SJSA1 (cell line): ENCODE measurements around the gene RAB5B. TPM values are rescaled to one million over a fixed set of nuclear protein-coding genes. Genes with fewer than 3 reads are reported as not detected.
"Not testable (repeated sequence)": the region's sequence is repeated elsewhere in the genome, so short reads cannot be mapped to it uniquely, and the experiment has no call there.

Experiments
- DNase-seq, 2 experiments: peaks; one replicate each; pipeline ENCODE4 v3.0.0-alpha.2; 2015 to 2020; ENCODE audit warnings: low spot score in 2 of 2, low read depth in 1 of 2
- H3K27ac ChIP-seq: fragments of 250-450 bp; sonication (Bioruptor Pico); 2 replicates; pipeline ENCODE4 v1.5.1; 2020; ENCODE audit warnings: mild to moderate bottlenecking, moderate library complexity
- H3K27me3 ChIP-seq: fragments of 250-450 bp; sonication (Bioruptor Pico); replicated peaks from 2 replicates; pipeline ENCODE4 v1.5.1; 2020; ENCODE audit warnings: mild to moderate bottlenecking, moderate library complexity
- H3K36me3 ChIP-seq: fragments of 250-450 bp; sonication (Bioruptor Pico); 2 replicates; pipeline ENCODE4 v1.5.1; 2020; ENCODE audit warnings: mild to moderate bottlenecking
- H3K4me1 ChIP-seq: fragments of 250-450 bp; sonication (Bioruptor Pico); replicated peaks from 2 replicates; pipeline ENCODE4 v1.6.1; 2021; ENCODE audit warnings: mild to moderate bottlenecking
- H3K4me3 ChIP-seq: fragments of 250-450 bp; sonication (Bioruptor Pico); 2 replicates; pipeline ENCODE4 v1.5.1; 2020; ENCODE audit warnings: mild to moderate bottlenecking
- H3K9me3 ChIP-seq: fragments of 250-450 bp; sonication (Bioruptor Pico); replicated peaks from 2 replicates; pipeline ENCODE4 v1.5.1; 2020; ENCODE audit warnings: mild to moderate bottlenecking
- total RNA-seq: library from RNA; depleted of rRNA; stranded (reverse); fragments of >200 nt; shearing (Covaris generic); gene quantifications from 2 replicates; pipeline ENCODE4 v1.2.3, GENCODE V29; 2014

Gene RAB5B
- total RNA-seq, 1 experiment from 2014 or later: 33.0 TPM

- Histone ChIP-seq H3K4me3 (no peak overlapping the region), H3K27me3 (no peaks in the 10 kb centered on the region), H3K27ac (no peak overlapping the region), H3K36me3 (peaks cover 41% of the 10 kb centered on the region), H3K9me3 (no peaks in the 10 kb centered on the region), H3K4me1 (no peaks in the 10 kb centered on the region)
- DNase-seq: no peak
These were observed 8.6 kb downstream of the RAB5B start for GRCh38 chr12:55982319-55982936.

GRCh38 chr12:55983232-55983842 lies 9.5 kb downstream of the RAB5B start:
- Histone ChIP-seq H3K4me1 (no peaks in the 10 kb centered on the region), H3K4me3 (no peak overlapping the region), H3K9me3 (no peaks in the 10 kb centered on the region), H3K27ac (no peak overlapping the region), H3K27me3 (no peaks in the 10 kb centered on the region), H3K36me3 (peaks cover 46% of the 10 kb centered on the region)
- no peak for DNase-seq

DNA sequence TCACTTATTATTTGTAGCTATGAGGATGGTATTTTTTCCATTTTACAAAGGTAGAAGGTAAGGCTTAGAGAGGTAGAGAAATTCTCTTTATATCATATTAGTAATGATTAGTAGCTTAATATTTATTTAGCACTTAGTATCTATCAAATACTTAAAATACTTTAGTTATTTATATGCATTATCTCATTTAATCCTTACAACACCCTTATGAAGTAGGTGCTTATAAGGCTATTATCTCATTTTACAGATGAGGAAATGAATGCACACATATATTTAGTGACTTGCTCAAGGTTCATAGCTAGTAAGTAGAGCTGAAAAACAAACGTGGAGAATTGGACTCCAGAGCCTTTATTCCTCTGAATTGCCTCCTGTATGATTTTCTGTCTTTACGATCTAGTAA lies 11.0 kb downstream of the RAB5B start:
- no peak overlapping the region for H3K4me3 ChIP-seq
- H3K36me3 ChIP-seq: peaks cover 48% of the 10 kb centered on the region
- H3K4me1 ChIP-seq: no peaks in the 10 kb centered on the region
- H3K27me3 ChIP-seq: no peaks in the 10 kb centered on the region
- H3K9me3 ChIP-seq: no peaks in the 10 kb centered on the region
- no peak for DNase-seq
- no peak overlapping the region for H3K27ac ChIP-seq

DNA sequence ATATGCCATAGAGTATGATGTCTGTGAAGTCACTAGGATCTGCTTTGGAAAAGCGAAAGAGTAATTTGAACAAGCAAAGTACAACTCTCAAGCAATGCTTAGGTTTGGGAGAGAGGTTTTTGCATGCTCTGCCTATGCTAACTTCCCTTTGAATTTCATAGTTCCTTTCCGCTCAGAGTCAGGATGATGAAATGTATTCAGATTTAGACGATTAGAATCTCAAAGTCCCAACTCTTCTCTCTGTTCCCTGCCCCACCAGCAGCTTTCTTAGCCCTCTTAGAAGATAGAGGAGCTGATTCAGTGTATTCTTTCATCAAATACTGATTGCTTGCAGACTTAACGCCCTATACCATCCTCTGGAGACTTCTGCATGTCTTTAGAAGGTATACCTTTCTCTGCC lies 11.5 kb downstream of the RAB5B start:
- Histone ChIP-seq H3K4me3 (no peak overlapping the region), H3K9me3 (no peaks in the 10 kb centered on the region), H3K36me3 (peaks cover 51% of the 10 kb centered on the region), H3K27ac (no peak overlapping the region), H3K4me1 (no peaks in the 10 kb centered on the region), H3K27me3 (no peaks in the 10 kb centered on the region)
- no peak for DNase-seq

- not testable (repeated sequence) for H3K9me3 ChIP-seq, H3K4me3 ChIP-seq, H3K27me3 ChIP-seq, H3K4me1 ChIP-seq, H3K27ac ChIP-seq, DNase-seq
- peaks cover 51% of the 10 kb centered on the region for H3K36me3 ChIP-seq
These were observed 12.1 kb downstream of the RAB5B start for GRCh38 chr12:55985976-55986375.

GRCh38 chr12:55991110-55991509 lies 17.2 kb downstream of the RAB5B start:
- no peak for DNase-seq
- H3K27me3 ChIP-seq: no peaks in the 10 kb centered on the region
- H3K4me1 ChIP-seq: 0 out of 2 replicates have a peak, but pooled peaks cover 1% of the 10 kb centered on the region
- no peak overlapping the region for H3K27ac ChIP-seq
- H3K36me3 ChIP-seq: peaks cover 57% of the 10 kb centered on the region
- no peak overlapping the region for H3K4me3 ChIP-seq
- no peaks in the 10 kb centered on the region for H3K9me3 ChIP-seq

- peaks cover 49% of the 10 kb centered on the region for H3K36me3 ChIP-seq
- H3K4me3 ChIP-seq: no peak overlapping the region
- H3K27ac ChIP-seq: no peak overlapping the region
- no peaks in the 10 kb centered on the region for H3K9me3 ChIP-seq
- H3K4me1 ChIP-seq: 0 out of 2 replicates have a peak, but pooled peaks cover 4% of the 10 kb centered on the region
- no peaks in the 10 kb centered on the region for H3K27me3 ChIP-seq
- no peak for DNase-seq
These were observed 19.5 kb downstream of the RAB5B start for GRCh38 chr12:55993230-55993853.

- H3K36me3 ChIP-seq: peaks cover 35% of the 10 kb centered on the region
These were observed 21.5 kb downstream of the RAB5B start for GRCh38 chr12:55995366-55995765.

DNA sequence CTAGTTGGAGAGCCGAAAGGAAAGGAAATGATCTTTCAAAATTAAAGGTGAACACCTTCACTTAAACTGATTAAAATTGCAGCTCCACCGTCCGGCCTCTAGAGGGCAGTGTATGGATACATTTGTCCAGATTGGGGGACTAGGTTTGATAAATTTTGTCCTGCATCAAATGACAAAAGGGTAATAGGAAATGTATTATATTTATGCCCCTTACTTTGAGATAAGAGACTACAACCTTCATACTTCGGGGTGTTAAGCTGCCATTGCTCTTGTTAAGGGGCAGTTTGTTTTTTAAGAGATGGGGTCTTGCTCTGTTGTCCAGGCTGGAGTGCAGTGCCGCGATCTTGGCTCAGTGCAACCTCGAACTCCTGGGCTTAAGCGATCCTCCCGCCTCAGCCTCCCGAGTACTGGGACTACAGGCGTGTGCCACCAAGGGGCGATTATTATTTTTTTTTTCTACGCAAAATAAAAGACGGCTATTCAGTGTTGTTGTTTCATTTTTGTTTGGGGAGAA lies 22.4 kb downstream of the RAB5B start:
- Histone ChIP-seq H3K27ac (no peak overlapping the region), H3K4me1 (0 out of 2 replicates have a peak, but pooled peaks cover 4% of the 10 kb centered on the region), H3K36me3 (peaks cover 26% of the 10 kb centered on the region), H3K27me3 (no peaks in the 10 kb centered on the region), H3K4me3 (peak overlapping the region; percentile 46), H3K9me3 (no peaks in the 10 kb centered on the region)
- DNase-seq: peak; percentile 53 to 66

More at GRCh38 chr12:55995366-55995765, 21.5 kb downstream of the RAB5B start:
- Histone ChIP-seq H3K27me3 (no peaks in the 10 kb centered on the region), H3K4me3 (no peak overlapping the region), H3K27ac (no peak overlapping the region), H3K4me1 (0 out of 2 replicates have a peak, but pooled peaks cover 4% of the 10 kb centered on the region), H3K9me3 (no peaks in the 10 kb centered on the region)
- no peak for DNase-seq

DNA sequence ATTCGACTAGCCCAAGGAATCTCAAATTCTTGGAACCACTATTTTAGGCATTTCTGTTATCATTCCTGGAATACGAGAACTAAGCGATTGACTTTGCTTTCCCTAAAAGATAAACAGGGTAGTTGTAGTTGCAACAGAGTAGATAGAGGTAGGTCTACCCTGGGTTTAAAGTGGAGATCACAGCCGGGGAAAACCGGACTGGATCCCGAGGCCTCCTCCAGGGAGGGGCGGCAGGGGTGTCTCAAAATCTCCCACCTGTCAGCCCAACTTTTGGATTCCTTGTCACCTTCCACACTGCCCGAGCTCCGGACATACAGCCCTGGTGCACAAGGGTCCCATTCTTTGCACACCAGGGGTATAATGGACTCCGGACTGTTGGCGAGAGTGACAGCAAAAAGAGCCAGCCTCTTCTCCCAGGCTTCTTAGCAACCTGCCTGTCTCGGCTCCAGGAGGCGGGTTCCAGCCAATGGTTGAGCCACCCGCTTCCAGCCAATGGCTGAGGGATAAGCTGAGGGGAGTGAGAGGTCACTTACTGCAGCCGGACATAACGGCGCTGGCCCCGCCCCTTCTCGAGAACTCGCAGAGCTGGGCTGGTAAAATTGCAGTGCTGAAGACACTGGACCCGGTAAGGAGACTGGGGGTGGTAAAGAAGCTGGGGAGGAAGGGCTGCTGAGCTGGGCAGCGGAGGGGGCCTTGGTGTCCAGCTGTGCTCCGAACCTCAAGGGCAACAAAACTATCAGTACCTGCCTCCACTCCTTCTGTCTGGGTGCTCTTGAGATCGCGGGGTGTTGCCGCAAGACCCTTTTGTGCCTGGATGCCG lies 23.0 kb downstream of the RAB5B start, which contains the start of gene SUOX:
SUOX (plus strand) TSS at position 562 of the 820 bp plus-strand sequence. CDS start 4,946 bp downstream, outside the sequence.
- H3K4me3 ChIP-seq: peak within 1 kb of the TSS; percentile 46
- no peaks in the 10 kb centered on the region for H3K27me3 ChIP-seq
- no peaks in the 10 kb centered on the region for H3K9me3 ChIP-seq
- 0 out of 2 replicates have a peak, but pooled peaks cover 4% of the 10 kb centered on the region for H3K4me1 ChIP-seq
- H3K36me3 ChIP-seq: peaks cover 19% of the 10 kb centered on the region
- peak; percentile 90 to 96 for DNase-seq
- H3K27ac ChIP-seq: no peak within 1 kb of the TSS

GRCh38 chr12:55997535-55997859 lies 23.6 kb downstream of the RAB5B start:
- Histone ChIP-seq H3K4me1 (0 out of 2 replicates have a peak, but pooled peaks cover 4% of the 10 kb centered on the region), H3K9me3 (no peaks in the 10 kb centered on the region), H3K27me3 (no peaks in the 10 kb centered on the region), H3K27ac (no peak overlapping the region), H3K4me3 (peak overlapping the region; percentile 46), H3K36me3 (peaks cover 16% of the 10 kb centered on the region)
- DNase-seq: no peak

DNA sequence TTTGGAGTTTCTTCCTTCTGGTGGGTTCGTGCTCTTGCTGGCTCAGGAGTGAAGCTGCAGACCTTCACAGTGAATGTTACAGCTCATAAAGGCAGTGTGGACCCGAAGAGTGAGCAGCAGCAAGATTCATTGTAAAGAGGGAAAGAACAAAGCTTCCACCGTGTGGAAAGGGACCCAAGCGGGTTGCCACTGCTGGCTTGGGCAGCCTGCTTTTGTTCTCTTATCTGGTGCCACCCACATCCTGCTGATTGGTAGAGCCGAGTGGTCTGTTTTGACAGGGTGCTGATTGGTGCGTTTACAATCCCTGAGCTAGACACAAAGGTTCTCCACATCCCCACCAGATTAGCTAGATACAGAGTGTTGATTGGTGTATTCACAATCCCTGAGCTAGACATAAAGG lies 25.6 kb downstream of the RAB5B start:
- H3K27ac ChIP-seq, H3K4me1 ChIP-seq, H3K9me3 ChIP-seq, H3K27me3 ChIP-seq, DNase-seq, H3K36me3 ChIP-seq, H3K4me3 ChIP-seq: not testable (repeated sequence)

- not testable (repeated sequence) for H3K36me3 ChIP-seq
These were observed 26.2 kb downstream of the RAB5B start for GRCh38 chr12:55999999-56000540.

More at GRCh38 chr12:55999999-56000540, 26.2 kb downstream of the RAB5B start:
- H3K9me3 ChIP-seq, H3K27me3 ChIP-seq, H3K4me1 ChIP-seq, H3K27ac ChIP-seq, DNase-seq, H3K4me3 ChIP-seq: not testable (repeated sequence)
